OCI-LY7 (cell line): ENCODE measurements around the gene BTNL8. TPM values are rescaled to one million over a fixed set of nuclear protein-coding genes. Genes with fewer than 3 reads are reported as not detected.

Experiments used
- BruUV-seq: library from RNA; stranded (reverse); fragments of 400-500 nt; replicated peaks from 2 replicates; lab custom pipeline; 2021; lab: Mats Ljungman, UMichigan
- CTCF ChIA-PET: fragments of 300-600 bp; sonication (Branson Sonifier 250); formaldehyde crosslinking; loops from one replicate; lab custom pipeline; 2022; ENCODE audit warnings: antibody characterized with exemption; ENCODE audit not compliant: unreplicated experiment; lab: Charles Lee
- POLR2A ChIA-PET: fragments of 300-600 bp; sonication (Branson Sonifier 250); formaldehyde crosslinking; loops from one replicate; lab custom pipeline; 2022; ENCODE audit warnings: antibody characterized with exemption; lab: Charles Lee
- DNase-seq: peaks from one replicate; pipeline ENCODE4 v3.0.0-alpha.2; 2015; ENCODE audit warnings: low spot score
- H2AFZ ChIP-seq: fragments of 200-600 bp; sonication (generic), shearing (Covaris generic); 2 replicates; pipeline ENCODE4 v1.6.1; 2014; ENCODE audit warnings: mild to moderate bottlenecking, antibody characterized with exemption, low read length, moderate library complexity
- H3K27ac ChIP-seq: fragments of 200-600 bp; sonication (generic); 2 replicates; pipeline ENCODE4 v1.5.1; 2014; ENCODE audit warnings: mixed run types, low read depth, mild to moderate bottlenecking, moderate library complexity, low read length, inconsistent platforms; ENCODE audit not compliant: poor library complexity, severe bottlenecking
- H3K36me3 ChIP-seq: fragments of 200-600 bp; sonication (generic); 2 replicates; pipeline ENCODE4 v1.6.1; 2014; ENCODE audit warnings: mild to moderate bottlenecking, antibody characterized with exemption, low read length, moderate library complexity, mixed read lengths; ENCODE audit not compliant: insufficient read depth
- H3K4me1 ChIP-seq: fragments of 200-600 bp; sonication (generic); 2 replicates; pipeline ENCODE4 v1.5.1; 2014; ENCODE audit warnings: mild to moderate bottlenecking, low read length; ENCODE audit not compliant: insufficient read depth, poor library complexity, severe bottlenecking
- H3K4me2 ChIP-seq: fragments of 200-600 bp; sonication (generic); 2 replicates; pipeline ENCODE4 v1.6.1; 2014; ENCODE audit warnings: mild to moderate bottlenecking, low read length
- H3K4me3 ChIP-seq: fragments of 200-600 bp; sonication (generic); 2 replicates; pipeline ENCODE4 v1.5.1; 2014; ENCODE audit warnings: mild to moderate bottlenecking, low read depth, low read length; ENCODE audit not compliant: poor library complexity, severe bottlenecking
- H3K79me2 ChIP-seq: fragments of 200-600 bp; sonication (generic); 2 replicates; pipeline ENCODE4 v1.6.1; 2016; ENCODE audit warnings: low read depth, mild to moderate bottlenecking, low read length, moderate library complexity, mixed read lengths; ENCODE audit not compliant: insufficient read depth
- H3K9me2 ChIP-seq: fragments of 200-600 bp; sonication (generic); 2 replicates; pipeline ENCODE4 v1.6.1; 2016; ENCODE audit warnings: mild to moderate bottlenecking, low read length, mixed read lengths; ENCODE audit not compliant: insufficient read depth
- H3K9me3 ChIP-seq: fragments of 200-600 bp; sonication (generic); 2 replicates; pipeline ENCODE4 v1.6.1; 2014; ENCODE audit warnings: mild to moderate bottlenecking, mixed run types, low read length, mixed read lengths
- H4K20me1 ChIP-seq: fragments of 200-600 bp; sonication (generic); 2 replicates; pipeline ENCODE4 v1.6.1; 2014; ENCODE audit warnings: mild to moderate bottlenecking, antibody characterized with exemption, low read length, moderate library complexity, mixed read lengths; ENCODE audit not compliant: insufficient read depth
- EZH2phosphoT487 ChIP-seq: fragments of 200-600 bp; sonication (generic); IDR thresholded peaks from 2 replicates; pipeline ENCODE4 v1.6.1; 2018; ENCODE audit warnings: low read depth, borderline replicate concordance, mild to moderate bottlenecking, mixed run types, antibody characterized with exemption, low read length, moderate library complexity, mixed read lengths
- intact Hi-C: fragments of 100-400 bp; cut with micrococcal nuclease; formaldehyde crosslinking; loops from one replicate; pipeline ENCODE4 v1.10.0; 2022; ENCODE audit not compliant: unreplicated experiment
- total RNA-seq, 2 experiments: library from RNA; depleted of rRNA in 1 of 2; stranded (reverse); fragments of >200 nt in 1 of 2; shearing (Covaris generic) in 1 of 2; gene quantifications; 2 replicates each; pipeline ENCODE4 v1.2.3, GENCODE V29; 2014 to 2022
- TF ChIP-seq, protein P1 (sequence below): fragments of 200-600 bp; sonication (generic); conservative IDR thresholded peaks from 2 replicates; pipeline ENCODE4 v1.5.1; 2014; ENCODE audit warnings: mild to moderate bottlenecking, antibody characterized with exemption, low read length, moderate library complexity, mixed read lengths

BTNL8 gene
- total RNA-seq, 2 experiments from 2014 or later, result not detected

- Histone ChIP-seq H3K36me3 (peaks cover 95% of the 10 kb centered on the region), H3K4me2 (no peak overlapping the region), H3K27ac (no peak overlapping the region), H3K9me3 (no peaks in the 10 kb centered on the region), H4K20me1 (no peaks in the 10 kb centered on the region; the same call in 1 of the 2 replicates), H3K4me3 (no peak overlapping the region), H3K9me2 (no peaks in the 10 kb centered on the region), H2AFZ (no peak overlapping the region), H3K79me2 (peaks cover 11% of the 10 kb centered on the region; the same call in 1 of the 2 replicates), H3K4me1 (peaks cover 3% of the 10 kb centered on the region)
- BruUV-seq, result TSS peak; percentile 14
- intact Hi-C loops, result no loop called here
- POLR2A ChIA-PET, result interaction anchor here (0.6 to 1.7 kb wide), 4 partner anchors 8 to 14 kb away, joined by 3 to 6 read pairs (median 3); no protein-coding TSS in a partner anchor
- CTCF ChIA-PET, result interaction anchor here (0.5 kb wide), 1 partner anchor 321 kb away, joined by 4 read pairs; no protein-coding TSS in a partner anchor
- TF ChIP-seq, protein P1, sequence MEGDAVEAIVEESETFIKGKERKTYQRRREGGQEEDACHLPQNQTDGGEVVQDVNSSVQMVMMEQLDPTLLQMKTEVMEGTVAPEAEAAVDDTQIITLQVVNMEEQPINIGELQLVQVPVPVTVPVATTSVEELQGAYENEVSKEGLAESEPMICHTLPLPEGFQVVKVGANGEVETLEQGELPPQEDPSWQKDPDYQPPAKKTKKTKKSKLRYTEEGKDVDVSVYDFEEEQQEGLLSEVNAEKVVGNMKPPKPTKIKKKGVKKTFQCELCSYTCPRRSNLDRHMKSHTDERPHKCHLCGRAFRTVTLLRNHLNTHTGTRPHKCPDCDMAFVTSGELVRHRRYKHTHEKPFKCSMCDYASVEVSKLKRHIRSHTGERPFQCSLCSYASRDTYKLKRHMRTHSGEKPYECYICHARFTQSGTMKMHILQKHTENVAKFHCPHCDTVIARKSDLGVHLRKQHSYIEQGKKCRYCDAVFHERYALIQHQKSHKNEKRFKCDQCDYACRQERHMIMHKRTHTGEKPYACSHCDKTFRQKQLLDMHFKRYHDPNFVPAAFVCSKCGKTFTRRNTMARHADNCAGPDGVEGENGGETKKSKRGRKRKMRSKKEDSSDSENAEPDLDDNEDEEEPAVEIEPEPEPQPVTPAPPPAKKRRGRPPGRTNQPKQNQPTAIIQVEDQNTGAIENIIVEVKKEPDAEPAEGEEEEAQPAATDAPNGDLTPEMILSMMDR, result no peak
- TF ChIP-seq EZH2phosphoT487, result no peak
- no peak for DNase-seq
Observed at GRCh38 chr5:180850434-180851078, 48.4 kb upstream of the BTNL8 start.

DNA sequence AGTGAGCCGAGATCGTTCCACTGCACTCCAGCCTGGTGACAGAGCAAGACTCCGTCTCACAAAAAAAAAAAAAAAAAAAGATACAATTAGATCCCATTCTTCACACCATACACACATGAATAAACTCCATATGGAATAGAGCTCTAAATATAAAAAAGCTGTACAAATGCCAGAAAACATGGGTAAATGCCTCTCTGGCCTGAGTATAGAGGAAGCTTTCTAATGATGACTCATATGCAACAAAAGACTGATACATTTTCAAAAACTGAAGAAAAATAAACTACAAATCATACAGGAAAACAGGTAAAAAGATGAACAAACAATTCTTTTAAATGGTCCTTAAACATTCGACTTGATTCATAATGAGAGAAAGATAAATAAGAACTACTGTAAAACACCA, 46.5 kb upstream of the BTNL8 start:
- ChIA-PET CTCF (no interaction called here), POLR2A (interaction anchor here (0.7 to 0.9 kb wide), 3 partner anchors 12 to 299 kb away, joined by 3 to 4 read pairs (median 3); no protein-coding TSS in a partner anchor)
- BruUV-seq, result no TSS peak
- Histone ChIP-seq H3K9me3 (no peaks in the 10 kb centered on the region), H4K20me1 (no peaks in the 10 kb centered on the region; the same call in 1 of the 2 replicates), H3K36me3 (peaks cover 93% of the 10 kb centered on the region), H3K4me2 (no peak overlapping the region), H3K4me1 (peaks cover 3% of the 10 kb centered on the region), H2AFZ (no peak overlapping the region), H3K4me3 (no peak overlapping the region), H3K9me2 (no peaks in the 10 kb centered on the region), H3K27ac (no peak overlapping the region), H3K79me2 (peaks cover 25% of the 10 kb centered on the region; the same call in 1 of the 2 replicates)
- intact Hi-C loops, result no loop called here
- TF ChIP-seq EZH2phosphoT487, result no peak
- TF ChIP-seq, protein P1, result no peak
- no peak for DNase-seq
